ENCODE data around the gene LHX4.
A peak's percentile ranks its signal among the peaks of the same experiment; 100 is the strongest.
"Not testable (repeated sequence)": the region's sequence is repeated elsewhere in the genome, so short reads cannot be mapped to it uniquely, and the experiment has no call there.

The LHX4 gene

GRCh38 chr1:180192172-180192571, 37.9 kb upstream of the LHX4 start:
- H3K27ac Mint-ChIP-seq, result peak overlapping the region; percentile 47 to 65
- H3K36me3 Mint-ChIP-seq (ENCODE audit: insufficient read depth), result peaks cover 12% of the 10 kb centered on the region
- ATAC-seq (replicated peaks) (peak; percentile 65), DNase-seq (peak; percentile 28 to 32 (median 30))
- peaks cover 34 to 39% of the 10 kb centered on the region in 2 donors for H3K4me1 Mint-ChIP-seq (ENCODE audit: low read depth in 2 of 2)
- peak overlapping the region; percentile 51 to 58 for H3K4me3 Mint-ChIP-seq
- H3K9me3 Mint-ChIP-seq, result no peaks in the 10 kb centered on the region
- H3K27me3 Mint-ChIP-seq, result no peaks in the 10 kb centered on the region

GRCh38 chr1:180193141-180194047, 36.7 kb upstream of the LHX4 start:
- Mint-ChIP-seq H3K4me1 (ENCODE audit: low read depth in 2 of 2) (peaks cover 34 to 39% of the 10 kb centered on the region in 2 donors), H3K27ac (peak overlapping the region; percentile 47 to 69), H3K9me3 (no peaks in the 10 kb centered on the region), H3K27me3 (no peaks in the 10 kb centered on the region), H3K4me3 (peak overlapping the region in 1 of 2 donors; percentile 58), H3K36me3 (ENCODE audit: insufficient read depth) (peaks cover 12% of the 10 kb centered on the region)
- DNase-seq, result no peak
- no peak for ATAC-seq (replicated peaks)

- H3K27me3 Mint-ChIP-seq, result no peaks in the 10 kb centered on the region
- no peaks in the 10 kb centered on the region for H3K9me3 Mint-ChIP-seq
- no peak overlapping the region for H3K4me3 Mint-ChIP-seq
- peaks cover 9% of the 10 kb centered on the region for H3K36me3 Mint-ChIP-seq (ENCODE audit: insufficient read depth)
- DNase-seq (no peak), ATAC-seq (replicated peaks) (no peak)
- H3K4me1 Mint-ChIP-seq (ENCODE audit: low read depth in 2 of 2), result peaks cover 34 to 39% of the 10 kb centered on the region in 2 donors
- H3K27ac Mint-ChIP-seq, result peak overlapping the region; percentile 47 to 69
These were observed 36.0 kb upstream of the LHX4 start for GRCh38 chr1:180194048-180194425.

- Mint-ChIP-seq H3K4me3 (no peak overlapping the region), H3K4me1 (ENCODE audit: low read depth in 2 of 2) (peaks cover 32 to 36% of the 10 kb centered on the region in 2 donors), H3K27me3 (no peaks in the 10 kb centered on the region), H3K36me3 (ENCODE audit: insufficient read depth) (peaks cover 9% of the 10 kb centered on the region), H3K27ac (peak overlapping the region in 1 of 2 donors; percentile 69), H3K9me3 (no peaks in the 10 kb centered on the region)
- ATAC-seq (replicated peaks), result no peak
- no peak for DNase-seq
These were observed 35.4 kb upstream of the LHX4 start for GRCh38 chr1:180194546-180195207.

- DNase-seq (no peak), ATAC-seq (replicated peaks) (no peak)
- Mint-ChIP-seq H3K4me3 (no peak overlapping the region), H3K36me3 (ENCODE audit: insufficient read depth) (peaks cover 8% of the 10 kb centered on the region), H3K9me3 (no peaks in the 10 kb centered on the region), H3K27ac (no peak overlapping the region), H3K4me1 (ENCODE audit: low read depth in 2 of 2) (peaks cover 26 to 28% of the 10 kb centered on the region in 2 donors), H3K27me3 (no peaks in the 10 kb centered on the region)
These were observed 34.7 kb upstream of the LHX4 start for GRCh38 chr1:180195401-180195800.

- Mint-ChIP-seq H3K4me3 (no peak overlapping the region), H3K27ac (no peak overlapping the region), H3K36me3 (ENCODE audit: insufficient read depth) (peaks cover 7% of the 10 kb centered on the region), H3K4me1 (ENCODE audit: low read depth in 2 of 2) (peaks cover 22 to 27% of the 10 kb centered on the region in 2 donors), H3K9me3 (no peaks in the 10 kb centered on the region), H3K27me3 (no peaks in the 10 kb centered on the region)
- DNase-seq (no peak), ATAC-seq (replicated peaks) (no peak)
These were observed 34.1 kb upstream of the LHX4 start for GRCh38 chr1:180195916-180196315.

GRCh38 chr1:180196436-180197003, 33.5 kb upstream of the LHX4 start:
- ATAC-seq (replicated peaks), result no peak
- Mint-ChIP-seq H3K4me3 (no peak overlapping the region), H3K4me1 (ENCODE audit: low read depth in 2 of 2) (peaks cover 16 to 21% of the 10 kb centered on the region in 2 donors), H3K36me3 (ENCODE audit: insufficient read depth) (peaks cover 9% of the 10 kb centered on the region), H3K27ac (no peak overlapping the region), H3K9me3 (no peaks in the 10 kb centered on the region), H3K27me3 (no peaks in the 10 kb centered on the region)
- DNase-seq, result no peak

GRCh38 chr1:180197231-180197630, 32.8 kb upstream of the LHX4 start:
- H3K36me3 Mint-ChIP-seq (ENCODE audit: insufficient read depth), result peaks cover 13% of the 10 kb centered on the region
- peak overlapping the region in 1 of 2 donors; percentile 41 for H3K27ac Mint-ChIP-seq
- no peak for ATAC-seq (replicated peaks)
- no peaks in the 10 kb centered on the region for H3K27me3 Mint-ChIP-seq
- no peak overlapping the region for H3K4me3 Mint-ChIP-seq
- peaks cover 10 to 14% of the 10 kb centered on the region in 2 donors for H3K4me1 Mint-ChIP-seq (ENCODE audit: low read depth in 2 of 2)
- DNase-seq, result no peak
- no peaks in the 10 kb centered on the region for H3K9me3 Mint-ChIP-seq

GRCh38 chr1:180198196-180198595, 31.9 kb upstream of the LHX4 start:
- Mint-ChIP-seq H3K4me3 (no peak overlapping the region), H3K9me3 (no peaks in the 10 kb centered on the region), H3K36me3 (ENCODE audit: insufficient read depth) (peaks cover 9% of the 10 kb centered on the region), H3K4me1 (ENCODE audit: low read depth in 2 of 2) (peaks cover under 1 to 4% of the 10 kb centered on the region in 2 donors), H3K27ac (no peak overlapping the region), H3K27me3 (no peaks in the 10 kb centered on the region)
- no peak for ATAC-seq (replicated peaks)
- DNase-seq, result no peak

GRCh38 chr1:180198611-180199010, 31.5 kb upstream of the LHX4 start:
- DNase-seq, result no peak
- no peaks in the 10 kb centered on the region for H3K27me3 Mint-ChIP-seq
- H3K36me3 Mint-ChIP-seq (ENCODE audit: insufficient read depth), result peaks cover 9% of the 10 kb centered on the region
- no peak overlapping the region for H3K27ac Mint-ChIP-seq
- H3K4me1 Mint-ChIP-seq (ENCODE audit: low read depth in 2 of 2), result no peaks in the 10 kb centered on the region
- no peak for ATAC-seq (replicated peaks)
- no peaks in the 10 kb centered on the region for H3K9me3 Mint-ChIP-seq
- no peak overlapping the region for H3K4me3 Mint-ChIP-seq

GRCh38 chr1:180199018-180199417, 31.0 kb upstream of the LHX4 start:
- H3K27ac Mint-ChIP-seq, result no peak overlapping the region
- peaks cover 9% of the 10 kb centered on the region for H3K36me3 Mint-ChIP-seq (ENCODE audit: insufficient read depth)
- H3K27me3 Mint-ChIP-seq, result no peaks in the 10 kb centered on the region
- H3K4me1 Mint-ChIP-seq (ENCODE audit: low read depth in 2 of 2), result no peaks in the 10 kb centered on the region
- H3K9me3 Mint-ChIP-seq, result no peaks in the 10 kb centered on the region
- DNase-seq (no peak), ATAC-seq (replicated peaks) (no peak)
- H3K4me3 Mint-ChIP-seq, result no peak overlapping the region

GRCh38 chr1:180201451-180202200, 28.4 kb upstream of the LHX4 start:
- H3K36me3 Mint-ChIP-seq (ENCODE audit: insufficient read depth), result peaks cover 9% of the 10 kb centered on the region
- no peaks in the 10 kb centered on the region for H3K27me3 Mint-ChIP-seq
- ATAC-seq (replicated peaks) (no peak), DNase-seq (no peak)
- H3K4me3 Mint-ChIP-seq, result no peak overlapping the region
- H3K4me1 Mint-ChIP-seq (ENCODE audit: low read depth in 2 of 2), result no peaks in the 10 kb centered on the region
- H3K27ac Mint-ChIP-seq, result peak overlapping the region; percentile 20 to 67
- no peaks in the 10 kb centered on the region for H3K9me3 Mint-ChIP-seq

- peak overlapping the region in 1 of 2 donors; percentile 67 for H3K27ac Mint-ChIP-seq
- H3K27me3 Mint-ChIP-seq; H3K4me1 Mint-ChIP-seq (ENCODE audit: low read depth in 2 of 2); ATAC-seq (replicated peaks); H3K4me3 Mint-ChIP-seq; H3K36me3 Mint-ChIP-seq (ENCODE audit: insufficient read depth); DNase-seq; H3K9me3 Mint-ChIP-seq: not testable (repeated sequence)
These were observed 27.5 kb upstream of the LHX4 start for GRCh38 chr1:180202588-180202987.

Measured in effector memory CD8-positive, alpha-beta T cell (primary cell).